K562 (cell line): Measurements from ENCODE around the gene SET. TPM values are rescaled to one million over a fixed set of nuclear protein-coding genes. Genes with fewer than 3 reads are reported as not detected.

Source experiments
- ARNT ChIP-seq, 2 experiments: fragments of 450-650 bp; IDR thresholded peaks; 2 replicates each; pipeline ENCODE4 v1.6.1; 2016; ENCODE audit warnings: mild to moderate bottlenecking in 1 of 2
- CEBPG ChIP-seq, 3 experiments: fragments of 200-800 bp in 1 of 3; sonication (Bioruptor generic) in 1 of 3; sonication (generic) in 1 of 3; formaldehyde crosslinking in 1 of 3; IDR thresholded peaks in 2 of 3; conservative IDR thresholded peaks in 1 of 3; 2 replicates each; pipeline versions ENCODE4 v1.6.1 to v1.8.0; 2016 to 2022; ENCODE audit warnings: missing compliant biosample characterization in 2 of 3, missing genetic modification characterization in 2 of 3, mild to moderate bottlenecking in 1 of 3, missing genetic modification reagents in 1 of 3
- NR3C1 ChIP-seq: sonication (generic); formaldehyde crosslinking; IDR thresholded peaks from 2 replicates; pipeline ENCODE4 v1.8.1; 2022; ENCODE audit warnings: missing genetic modification reagents
- POLR2H ChIP-seq: IDR thresholded peaks from 2 replicates; pipeline ENCODE4 v1.6.1; 2016; ENCODE audit warnings: missing genetic modification characterization, low read depth, mild to moderate bottlenecking, control low read depth, missing compliant biosample characterization, moderate library complexity
- RBBP5 ChIP-seq: fragments of 200-600 bp; sonication (generic); IDR thresholded peaks from 2 replicates; pipeline ENCODE4 v1.6.1; 2012; ENCODE audit warnings: borderline replicate concordance, mild to moderate bottlenecking, low read length, control low read depth, inconsistent platforms; ENCODE audit not compliant: insufficient read depth, poor library complexity, severe bottlenecking
- SUPT5H ChIP-seq: fragments of 450-650 bp; IDR thresholded peaks from 2 replicates; pipeline ENCODE4 v1.6.1; 2016
- TCF3 ChIP-seq: sonication (generic); formaldehyde crosslinking; IDR thresholded peaks from 2 replicates; pipeline ENCODE4 v1.4.0; 2020; ENCODE audit warnings: mild to moderate bottlenecking, missing genetic modification reagents
- ZNF589 ChIP-seq: fragments of 200-800 bp; sonication (Bioruptor generic); IDR thresholded peaks from 2 replicates; pipeline ENCODE4 v1.6.1; 2016; ENCODE audit warnings: low read depth, missing genetic modification characterization, missing compliant biosample characterization
- ZNF830 ChIP-seq: fragments of 250-450 bp; sonication (Bioruptor Pico); IDR thresholded peaks from 2 replicates; pipeline ENCODE4 v1.5.0; 2021; ENCODE audit warnings: mild to moderate bottlenecking
- polyA plus RNA-seq, 8 experiments: library from polyadenylated mRNA; depleted of rRNA in 4 of 8; stranded (reverse) in 5 of 8; unstranded in 3 of 8; fragments of >200 nt; fragmentation: Nextera tagmentation in 2 of 8; fragmentation: Illumina TruSeq in 1 of 8; extraction: Ambion mirVana in 2 of 8; extraction: Trizol in 1 of 8; gene quantifications; 2 replicates each; pipeline versions ENCODE4 v1.2.1 to v1.2.3, GENCODE V29; 2011 to 2014; ENCODE audit warnings: inconsistent platforms in 1 of 8, missing spikeins in 1 of 8
- total RNA-seq, 7 experiments: library from RNA; depleted of rRNA in 6 of 7; stranded (reverse); fragments of >200 nt in 6 of 7; fragmentation: Illumina TruSeq in 2 of 7; extraction: Trizol in 2 of 7; gene quantifications; 2 replicates each; pipeline versions ENCODE4 v1.2.1 to v1.2.3, GENCODE V29; 2011 to 2021; ENCODE audit warnings: low replicate concordance in 1 of 7
- TF ChIP-seq, protein P1 (sequence below), 2 experiments: IDR thresholded peaks in 1 of 2; conservative IDR thresholded peaks in 1 of 2; 2 replicates each; pipeline ENCODE4 v1.6.1; 2016; ENCODE audit warnings: low read depth in 2 of 2, mild to moderate bottlenecking in 1 of 2, missing compliant biosample characterization in 1 of 2, missing genetic modification characterization in 1 of 2, moderate library complexity in 1 of 2
- TF ChIP-seq, protein P2 (sequence below): sonication (generic); formaldehyde crosslinking; IDR thresholded peaks from 2 replicates; pipeline ENCODE4 v1.8.0; 2023; ENCODE audit warnings: missing genetic modification reagents, mild to moderate bottlenecking, borderline replicate concordance

Gene SET
- total and polyA plus RNA-seq, 9 of the 15 experiments (the other 6 are each of a cell fraction or from before 2014, with no cell fraction given): 404 to 1,447 (median 907) TPM

DNA sequence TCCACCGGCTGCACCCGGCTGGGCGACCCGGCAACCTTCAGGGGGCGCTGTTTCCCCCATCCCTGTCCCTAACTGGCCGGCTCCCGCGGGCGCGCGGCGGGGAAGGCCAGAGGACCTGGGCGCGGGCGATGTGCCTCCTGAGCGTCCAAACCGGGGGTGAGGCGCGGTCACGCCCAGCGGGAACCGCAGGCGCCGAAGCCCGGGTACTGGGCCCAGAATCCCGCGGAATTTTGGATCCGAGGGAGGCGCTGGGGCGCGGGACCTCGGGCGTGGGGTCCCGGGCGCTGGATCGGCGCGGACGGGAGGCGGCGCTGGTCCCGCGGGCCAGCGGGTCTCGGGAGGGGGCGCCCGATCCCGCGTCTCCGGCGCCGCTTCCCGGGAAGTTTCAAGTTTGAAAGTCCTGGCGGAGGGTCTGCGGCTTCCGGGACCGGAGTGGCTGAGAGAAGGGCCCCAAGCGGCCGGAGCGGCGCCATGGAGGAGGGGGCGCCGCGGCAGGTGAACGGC, 13.5 kb downstream of the SET start, which contains the start of gene PKN3 (continued):
- no peak for TF ChIP-seq NR3C1
- TF ChIP-seq POLR2H: no peak
- TF ChIP-seq ZNF830: no peak
- no peak for TF ChIP-seq CEBPG (CRISPR knock-in tag; IDR thresholded peaks at IDR 0.05)
- TF ChIP-seq CEBPG (tag; conservative IDR thresholded peaks at IDR 0.05 in 1 of 2, IDR thresholded peaks at IDR 0.05 in 1 of 2): no peak
- TF ChIP-seq ZNF589 (CRISPR knock-in tag): no peak
- no peak for TF ChIP-seq ARNT (IDR thresholded peaks at IDR 0.05)
- peak; percentile 60 for TF ChIP-seq RBBP5
- TF ChIP-seq TCF3: peak; percentile 22; the same call in 1 of the 2 replicates
- TF ChIP-seq, protein P1, sequence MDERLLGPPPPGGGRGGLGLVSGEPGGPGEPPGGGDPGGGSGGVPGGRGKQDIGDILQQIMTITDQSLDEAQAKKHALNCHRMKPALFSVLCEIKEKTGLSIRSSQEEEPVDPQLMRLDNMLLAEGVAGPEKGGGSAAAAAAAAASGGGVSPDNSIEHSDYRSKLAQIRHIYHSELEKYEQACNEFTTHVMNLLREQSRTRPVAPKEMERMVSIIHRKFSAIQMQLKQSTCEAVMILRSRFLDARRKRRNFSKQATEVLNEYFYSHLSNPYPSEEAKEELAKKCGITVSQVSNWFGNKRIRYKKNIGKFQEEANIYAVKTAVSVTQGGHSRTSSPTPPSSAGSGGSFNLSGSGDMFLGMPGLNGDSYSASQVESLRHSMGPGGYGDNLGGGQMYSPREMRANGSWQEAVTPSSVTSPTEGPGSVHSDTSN (CRISPR knock-in tag; IDR thresholded peaks at IDR 0.05; ENCODE audit: low read depth): no peak
- TF ChIP-seq, protein P1 (tag; conservative IDR thresholded peaks at IDR 0.05; ENCODE audit: low read depth): no peak
- TF ChIP-seq, protein P2, sequence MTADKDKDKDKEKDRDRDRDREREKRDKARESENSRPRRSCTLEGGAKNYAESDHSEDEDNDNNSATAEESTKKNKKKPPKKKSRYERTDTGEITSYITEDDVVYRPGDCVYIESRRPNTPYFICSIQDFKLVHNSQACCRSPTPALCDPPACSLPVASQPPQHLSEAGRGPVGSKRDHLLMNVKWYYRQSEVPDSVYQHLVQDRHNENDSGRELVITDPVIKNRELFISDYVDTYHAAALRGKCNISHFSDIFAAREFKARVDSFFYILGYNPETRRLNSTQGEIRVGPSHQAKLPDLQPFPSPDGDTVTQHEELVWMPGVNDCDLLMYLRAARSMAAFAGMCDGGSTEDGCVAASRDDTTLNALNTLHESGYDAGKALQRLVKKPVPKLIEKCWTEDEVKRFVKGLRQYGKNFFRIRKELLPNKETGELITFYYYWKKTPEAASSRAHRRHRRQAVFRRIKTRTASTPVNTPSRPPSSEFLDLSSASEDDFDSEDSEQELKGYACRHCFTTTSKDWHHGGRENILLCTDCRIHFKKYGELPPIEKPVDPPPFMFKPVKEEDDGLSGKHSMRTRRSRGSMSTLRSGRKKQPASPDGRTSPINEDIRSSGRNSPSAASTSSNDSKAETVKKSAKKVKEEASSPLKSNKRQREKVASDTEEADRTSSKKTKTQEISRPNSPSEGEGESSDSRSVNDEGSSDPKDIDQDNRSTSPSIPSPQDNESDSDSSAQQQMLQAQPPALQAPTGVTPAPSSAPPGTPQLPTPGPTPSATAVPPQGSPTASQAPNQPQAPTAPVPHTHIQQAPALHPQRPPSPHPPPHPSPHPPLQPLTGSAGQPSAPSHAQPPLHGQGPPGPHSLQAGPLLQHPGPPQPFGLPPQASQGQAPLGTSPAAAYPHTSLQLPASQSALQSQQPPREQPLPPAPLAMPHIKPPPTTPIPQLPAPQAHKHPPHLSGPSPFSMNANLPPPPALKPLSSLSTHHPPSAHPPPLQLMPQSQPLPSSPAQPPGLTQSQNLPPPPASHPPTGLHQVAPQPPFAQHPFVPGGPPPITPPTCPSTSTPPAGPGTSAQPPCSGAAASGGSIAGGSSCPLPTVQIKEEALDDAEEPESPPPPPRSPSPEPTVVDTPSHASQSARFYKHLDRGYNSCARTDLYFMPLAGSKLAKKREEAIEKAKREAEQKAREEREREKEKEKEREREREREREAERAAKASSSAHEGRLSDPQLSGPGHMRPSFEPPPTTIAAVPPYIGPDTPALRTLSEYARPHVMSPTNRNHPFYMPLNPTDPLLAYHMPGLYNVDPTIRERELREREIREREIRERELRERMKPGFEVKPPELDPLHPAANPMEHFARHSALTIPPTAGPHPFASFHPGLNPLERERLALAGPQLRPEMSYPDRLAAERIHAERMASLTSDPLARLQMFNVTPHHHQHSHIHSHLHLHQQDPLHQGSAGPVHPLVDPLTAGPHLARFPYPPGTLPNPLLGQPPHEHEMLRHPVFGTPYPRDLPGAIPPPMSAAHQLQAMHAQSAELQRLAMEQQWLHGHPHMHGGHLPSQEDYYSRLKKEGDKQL (CRISPR knock-in tag): no peak
- TF ChIP-seq SUPT5H: peak; percentile 57
